Fibroblast of skin of abdomen (primary cell): ENCODE data around the gene GPR4. TPM values are rescaled to one million over a fixed set of nuclear protein-coding genes. Genes with fewer than 3 reads are reported as not detected.
A peak's percentile ranks its signal among the peaks of the same experiment; 100 is the strongest.
"Not testable (repeated sequence)": the region's sequence is repeated elsewhere in the genome, so short reads cannot be mapped to it uniquely, and the experiment has no call there.

Source experiments
- DNase-seq: peaks from one replicate; pipeline ENCODE4 v3.0.0-alpha.2; 2013
- polyA plus RNA-seq, 2 experiments: library from polyadenylated mRNA; unstranded; fragments of 120-200 nt; gene quantifications; one replicate each; pipeline ENCODE4 v1.2.1, GENCODE V29; 2013; ENCODE audit not compliant: insufficient read length in 2 of 2

GPR4 gene
- polyA plus RNA-seq (2013, experiment 1 of 2; ENCODE audit: insufficient read length) = not detected
- polyA plus RNA-seq (2013, experiment 2 of 2; ENCODE audit: insufficient read length) = 0.05 TPM

DNA sequence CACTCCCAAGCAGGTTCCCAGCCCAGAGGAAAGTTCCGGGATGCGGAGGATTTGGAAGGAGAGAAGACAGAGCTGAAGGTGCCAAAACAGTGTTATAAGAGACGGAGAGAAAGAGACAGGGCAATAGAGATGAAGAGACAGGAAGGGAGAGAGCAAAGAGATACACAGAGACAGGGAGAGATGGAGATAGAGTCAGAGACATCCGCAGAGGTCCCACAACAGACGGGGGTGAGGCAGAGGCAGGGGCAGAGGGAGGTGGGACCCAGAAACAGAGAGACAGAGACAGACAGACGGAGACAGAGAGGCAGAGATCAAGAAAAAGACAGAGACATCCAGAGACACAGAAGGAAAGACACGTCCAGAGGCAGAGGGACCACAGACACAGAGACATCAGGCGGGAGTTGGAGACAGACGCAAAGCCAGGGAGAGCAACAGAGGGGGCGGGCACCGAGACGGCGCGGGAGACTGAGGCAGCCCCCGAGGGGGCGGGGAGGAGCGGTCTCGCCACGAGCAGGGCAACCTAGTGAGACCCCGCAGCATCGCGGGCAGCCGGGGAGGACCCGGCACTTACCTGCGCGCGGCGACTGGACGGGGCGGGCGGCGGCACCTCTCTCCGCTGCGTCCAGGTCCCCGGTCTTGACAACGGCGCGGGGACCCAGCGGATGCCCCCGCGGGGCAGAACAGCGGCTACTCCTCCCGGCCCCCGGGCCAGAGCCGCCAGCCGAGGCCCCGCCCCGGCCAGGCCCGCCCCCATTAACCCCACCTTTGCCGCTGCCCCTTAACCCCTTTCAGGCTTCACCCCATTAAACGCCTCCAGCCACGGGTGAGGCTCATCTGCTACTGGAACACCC, at the start of gene GPR4:
Gene GPR4, minus strand, starts transcription at position 689 of the 851 bp plus-strand sequence. CDS start 10,346 bp downstream, outside the sequence.
- DNase-seq = no peak

DNA sequence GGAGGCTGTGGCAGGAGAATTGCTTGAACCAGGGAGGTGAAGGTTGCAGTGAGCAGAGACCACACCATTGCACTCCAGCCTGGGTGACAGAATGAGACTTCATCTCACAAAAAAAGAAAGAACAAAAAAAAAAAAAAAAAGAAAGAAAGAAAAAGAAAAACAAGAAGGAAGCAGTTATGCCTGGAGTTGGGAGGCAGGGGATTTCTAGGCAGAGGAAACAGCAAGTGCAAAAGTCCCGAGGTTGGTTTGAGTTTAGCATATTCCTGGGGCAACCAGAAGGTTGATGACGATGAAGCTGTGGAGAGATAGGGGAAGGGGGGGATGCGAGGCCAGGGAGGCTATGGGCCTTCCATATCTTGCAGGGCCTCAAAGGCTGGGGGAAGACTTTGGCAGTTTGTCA, 48.7 kb upstream of the GPR4 start:
- no peak for DNase-seq

DNA sequence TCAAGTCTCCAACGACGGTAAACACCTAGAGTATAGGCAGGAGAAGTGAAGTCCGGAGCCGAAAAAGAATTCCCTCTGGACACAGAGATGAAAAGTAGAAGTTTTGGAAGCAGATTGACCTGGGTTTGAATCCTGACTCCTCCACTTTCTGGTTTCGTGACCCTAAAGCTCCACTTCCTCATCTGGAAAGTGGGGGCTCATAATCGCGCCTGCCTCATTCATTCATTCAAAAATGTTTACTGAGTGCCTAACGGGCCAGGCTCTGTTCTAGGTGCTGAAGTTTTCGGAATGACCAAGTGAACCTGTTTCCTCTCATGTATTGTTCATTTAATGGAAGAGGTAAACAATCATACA, 44.3 kb upstream of the GPR4 start:
- no peak for DNase-seq

DNA sequence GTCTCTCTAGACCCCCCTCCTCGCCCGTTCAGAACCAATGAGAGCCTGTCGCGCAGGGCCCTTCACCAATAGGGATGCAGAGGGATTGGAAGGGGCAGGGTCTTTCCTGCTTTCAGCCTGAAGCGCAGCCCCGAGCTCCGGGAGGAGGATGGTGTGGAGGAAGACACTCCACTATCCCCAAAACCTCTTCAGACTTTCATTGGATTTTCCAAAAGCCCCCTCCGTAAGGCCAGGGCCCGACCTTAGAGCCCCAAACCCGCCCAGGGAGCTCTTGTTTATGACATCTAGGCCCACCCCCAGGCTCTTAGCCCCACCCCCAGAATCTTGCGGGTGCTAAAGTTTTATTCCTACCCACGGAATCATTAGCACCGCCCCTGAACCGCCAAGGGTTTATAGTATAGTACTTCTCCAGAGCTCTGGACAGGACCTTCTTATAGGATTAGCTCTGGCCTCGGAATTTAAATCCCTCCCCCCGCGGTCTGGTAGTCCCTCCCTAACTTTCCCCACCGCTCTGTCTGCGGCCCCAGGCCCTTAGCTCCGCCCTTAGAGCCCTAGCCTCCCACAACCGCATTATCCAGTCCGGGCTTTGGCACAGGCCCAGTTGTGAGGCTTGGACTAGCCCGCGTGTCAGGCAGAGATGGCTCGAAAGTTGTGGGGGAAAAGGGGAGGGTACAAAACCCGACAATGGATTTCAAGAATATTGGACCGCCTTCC, 43.8 kb upstream of the GPR4 start:
- DNase-seq = peak; percentile 91

DNA sequence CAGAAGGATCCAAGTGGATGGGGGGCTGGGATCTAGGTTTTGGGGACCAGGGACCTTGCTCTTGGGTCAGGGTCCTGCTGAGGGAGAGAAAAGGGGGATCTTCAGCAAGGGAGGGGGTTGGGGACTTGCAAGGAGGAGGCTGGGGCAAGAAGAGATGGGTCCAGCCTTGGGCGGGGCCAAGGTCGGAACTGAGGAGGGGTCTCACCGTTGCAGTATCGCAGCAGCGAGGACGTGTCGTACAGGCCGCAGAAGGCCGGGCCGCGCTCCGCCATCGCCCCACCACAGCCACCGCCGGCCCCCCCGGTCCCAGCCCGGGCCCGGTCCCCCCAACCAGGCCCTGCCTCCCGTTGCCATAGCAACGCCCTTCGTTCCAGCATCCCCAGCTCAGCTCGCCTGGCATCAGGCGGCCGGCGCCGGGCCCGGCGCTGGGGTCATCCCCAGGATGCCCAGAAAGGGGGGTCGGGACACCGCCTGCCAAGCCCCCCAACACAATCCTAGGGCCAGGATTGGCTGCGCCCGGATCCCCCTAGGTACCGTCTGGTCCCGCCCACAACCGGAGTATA, 43.1 kb upstream of the GPR4 start:
- no peak for DNase-seq

DNA sequence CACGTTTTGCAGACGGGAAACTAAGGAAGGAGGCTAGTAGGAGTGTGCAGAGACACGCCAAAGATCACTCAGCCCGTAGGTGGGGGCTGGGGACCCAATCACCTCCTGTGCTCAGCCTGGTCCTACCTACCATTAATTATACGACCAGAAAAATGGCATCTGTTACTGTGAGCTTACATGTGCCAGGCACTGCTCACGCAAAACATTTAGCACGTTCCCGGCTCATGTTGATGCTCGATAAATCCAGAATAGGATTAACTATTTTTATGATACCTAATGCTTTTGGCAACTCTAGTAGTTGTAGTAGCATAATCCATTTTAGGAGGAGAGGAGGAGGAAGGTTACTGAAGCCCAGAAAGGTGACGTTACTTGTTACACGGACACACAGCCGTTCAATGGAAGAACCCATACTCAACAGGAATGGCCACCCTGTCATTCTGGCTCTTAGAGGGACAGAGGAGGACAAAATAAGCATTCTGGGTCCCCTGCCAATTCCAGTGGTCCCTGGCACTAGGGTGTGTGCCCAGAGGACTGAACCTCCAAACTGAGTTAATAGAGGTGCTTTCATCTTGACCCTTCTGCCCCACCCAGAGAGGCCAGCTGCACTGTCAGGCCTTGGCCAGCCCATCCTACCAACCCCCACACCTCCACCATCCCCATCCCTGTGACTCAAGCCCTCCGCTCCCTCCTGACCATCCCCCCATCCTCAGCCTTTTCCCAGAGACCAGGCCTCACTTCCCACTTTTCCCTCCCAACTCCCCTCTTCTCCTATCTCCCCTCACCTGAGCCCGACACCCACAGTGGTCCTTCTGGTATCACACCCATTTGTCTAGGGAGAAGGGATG, 42.1 kb upstream of the GPR4 start:
- no peak for DNase-seq

DNA sequence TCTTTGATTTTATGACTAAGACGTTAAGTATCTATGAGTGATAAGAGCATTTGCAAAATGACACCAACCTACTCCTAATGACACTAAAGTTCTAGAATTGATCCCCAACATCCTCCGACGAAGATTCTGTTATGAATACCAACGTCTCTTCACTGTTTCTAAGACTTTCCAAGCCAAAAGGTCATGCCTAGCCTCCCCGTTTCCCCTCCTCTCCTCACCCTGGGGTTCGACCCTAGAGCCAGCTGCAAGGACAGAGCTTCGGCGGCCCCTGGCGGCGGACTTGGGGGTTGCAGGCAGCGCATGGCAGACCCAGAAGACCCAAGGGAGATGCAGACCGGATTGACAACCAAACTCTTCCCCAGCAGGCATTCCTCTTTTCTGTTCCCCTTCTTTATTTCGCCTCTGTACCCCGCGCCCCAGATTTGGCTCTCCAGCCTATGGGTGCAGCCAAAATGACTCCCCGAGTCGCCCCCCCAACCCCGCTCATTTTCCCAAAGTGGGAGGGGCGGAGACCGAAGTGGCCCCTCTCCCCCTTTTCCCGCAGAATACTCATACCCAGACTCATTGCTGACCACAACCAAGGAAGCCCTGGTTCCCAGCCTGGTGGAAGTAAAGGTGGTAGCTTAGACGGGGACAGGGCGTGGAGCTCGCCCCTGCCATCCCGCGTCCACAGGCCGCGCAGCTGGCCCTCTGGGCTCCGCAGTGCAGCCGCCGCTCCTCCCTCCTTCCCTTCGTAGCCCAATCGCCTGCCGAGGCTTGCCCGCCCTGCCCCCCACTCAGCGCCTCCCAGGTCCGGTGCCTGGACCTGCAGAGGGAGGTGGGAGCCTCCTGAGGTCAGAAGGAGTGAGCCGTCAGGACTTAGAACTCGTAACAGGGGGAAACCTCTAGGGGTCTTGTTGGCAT, 41.3 kb upstream of the GPR4 start:
- DNase-seq = peak; percentile 74

DNA sequence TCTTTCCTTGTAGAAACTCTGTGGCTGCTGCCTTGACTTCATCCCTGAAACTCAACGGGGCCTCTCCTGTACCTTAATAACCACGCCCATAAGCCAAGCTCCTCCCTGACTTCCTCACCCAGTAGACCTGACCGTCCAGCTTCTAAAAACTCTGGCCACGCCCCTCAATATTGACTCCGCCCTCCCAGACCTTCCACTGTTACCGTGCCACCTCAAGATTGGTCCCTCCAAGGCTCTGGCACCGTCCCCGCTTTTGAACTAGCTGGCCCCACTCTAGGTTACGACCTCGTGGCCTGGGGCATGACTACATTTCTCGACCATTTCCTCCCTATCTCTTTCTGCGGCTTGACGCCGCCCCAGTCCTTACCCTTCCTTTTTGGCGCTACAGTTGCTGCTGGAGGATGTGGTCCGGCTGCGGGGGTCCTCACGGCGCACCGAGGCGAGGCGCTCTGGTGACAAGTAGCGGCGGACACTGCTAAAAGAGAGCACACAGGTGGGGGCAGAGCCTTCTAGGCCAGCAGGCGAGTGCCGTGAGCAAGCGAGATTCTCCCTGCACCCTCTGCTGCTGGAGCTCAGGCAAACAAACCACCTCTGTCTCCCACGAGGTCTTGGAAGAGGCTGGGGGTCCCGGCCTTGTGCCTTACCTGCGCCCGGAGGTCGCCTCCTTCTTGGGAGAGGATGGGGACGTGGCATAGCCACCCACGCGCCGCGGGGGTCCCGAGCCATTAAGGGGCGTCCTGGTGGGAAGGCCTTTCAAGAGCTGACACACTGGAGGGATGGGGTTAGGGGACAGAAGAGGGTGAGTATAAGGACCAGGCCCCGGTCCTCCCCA, 39.5 kb upstream of the GPR4 start:
- DNase-seq = peak; percentile 56

DNA sequence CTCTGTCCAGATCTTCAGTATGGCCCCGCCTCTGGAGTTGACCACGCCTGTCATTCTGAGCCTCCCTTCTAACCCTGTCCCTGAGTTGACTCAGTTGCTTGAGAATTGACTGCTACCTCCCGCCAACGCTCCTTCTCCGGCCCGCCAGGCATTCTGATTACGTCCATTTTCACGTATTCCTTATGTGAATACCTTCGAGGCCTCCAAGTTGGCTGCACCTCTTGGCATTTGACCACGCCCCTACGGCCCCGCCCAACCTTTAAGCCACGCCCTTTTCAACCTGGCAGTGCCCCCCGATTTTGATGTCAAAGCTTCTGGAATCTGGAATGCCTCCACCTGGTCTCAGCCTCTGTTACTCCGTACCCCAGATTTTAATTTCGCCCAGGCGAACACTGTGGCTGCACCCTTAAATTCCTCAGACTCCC, 38.8 kb upstream of the GPR4 start:
- DNase-seq = no peak

DNA sequence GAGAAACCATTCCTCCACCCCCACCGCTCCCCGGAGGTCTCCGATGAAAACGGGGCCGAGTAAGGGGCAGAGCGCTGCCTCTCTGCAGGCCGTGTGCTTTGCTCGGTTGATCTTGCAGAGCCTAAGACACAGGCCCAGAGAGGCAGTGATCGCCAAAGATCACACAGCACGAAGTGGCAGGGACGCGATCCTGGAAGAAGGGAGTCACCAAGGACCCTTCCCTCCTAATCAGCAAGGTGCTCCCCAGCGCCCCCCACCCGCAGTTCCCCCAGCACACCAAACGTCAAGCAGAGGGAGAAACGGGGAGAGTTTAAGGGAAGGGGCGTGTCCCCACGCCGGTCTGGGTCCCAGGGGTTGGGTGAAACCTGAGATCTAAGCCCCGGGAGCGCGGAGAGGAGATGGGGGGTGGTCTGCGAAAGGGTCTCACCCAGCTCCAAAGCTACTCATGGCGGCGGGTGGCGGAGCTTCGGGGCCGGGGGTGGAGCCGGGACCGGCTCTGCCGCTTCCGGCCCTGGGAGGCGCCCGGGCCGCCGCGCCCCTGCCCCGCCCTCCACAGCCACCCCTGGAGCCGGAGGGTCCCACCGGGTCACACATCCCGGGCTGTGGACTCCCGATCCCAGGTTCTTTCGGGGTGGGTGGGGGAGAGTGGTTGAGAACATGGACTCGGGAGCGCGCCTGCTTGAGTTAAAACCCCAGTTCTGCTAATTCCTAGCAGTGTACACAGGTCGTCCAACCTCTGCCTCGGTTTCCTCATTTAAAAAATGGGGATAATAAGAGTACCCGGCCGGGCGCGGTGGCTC, 37.1 kb upstream of the GPR4 start, which contains the start of gene EML2:
Gene EML2, minus strand, starts transcription at position 468 of the 800 bp plus-strand sequence. Its CDS starts 21 bp downstream, at position 447.
- DNase-seq = peak; percentile 36

DNA sequence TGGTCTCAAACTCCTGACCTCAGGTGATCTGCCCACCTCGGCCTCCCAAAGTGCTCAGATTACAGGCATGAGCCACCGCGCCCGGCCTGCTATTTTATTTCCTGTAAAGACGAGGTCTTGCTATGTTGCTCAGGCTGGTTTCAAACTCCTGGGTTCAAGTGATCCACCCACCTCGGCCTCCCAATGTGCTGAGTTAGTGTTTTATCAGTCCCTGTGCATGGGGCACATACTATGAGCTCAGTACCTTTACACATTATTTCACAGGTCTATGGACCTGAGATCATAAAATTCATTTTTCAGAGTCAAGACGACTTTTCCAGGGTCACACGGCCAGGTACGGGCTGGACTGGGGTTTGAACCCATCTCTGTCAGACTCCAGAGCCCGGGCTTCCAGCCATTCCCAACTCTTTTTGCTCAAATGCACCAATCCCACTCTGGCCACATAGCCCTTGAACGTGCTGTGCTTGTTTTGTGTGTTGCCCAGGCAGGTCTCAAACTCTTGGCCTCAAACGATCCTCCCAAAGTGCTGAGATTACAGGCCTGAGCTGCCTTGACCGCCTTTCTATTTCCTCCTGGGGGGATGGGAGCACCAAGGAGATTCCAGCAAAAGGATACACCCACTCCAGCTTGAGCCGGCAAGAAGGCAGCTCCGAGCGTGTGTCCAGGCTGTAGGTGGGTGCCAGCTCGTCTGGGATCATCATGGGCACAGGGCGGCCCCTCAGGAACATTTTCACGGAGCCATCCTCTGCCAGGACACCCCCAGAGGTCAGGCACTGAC, 36.1 kb upstream of the GPR4 start:
- no peak for DNase-seq

DNA sequence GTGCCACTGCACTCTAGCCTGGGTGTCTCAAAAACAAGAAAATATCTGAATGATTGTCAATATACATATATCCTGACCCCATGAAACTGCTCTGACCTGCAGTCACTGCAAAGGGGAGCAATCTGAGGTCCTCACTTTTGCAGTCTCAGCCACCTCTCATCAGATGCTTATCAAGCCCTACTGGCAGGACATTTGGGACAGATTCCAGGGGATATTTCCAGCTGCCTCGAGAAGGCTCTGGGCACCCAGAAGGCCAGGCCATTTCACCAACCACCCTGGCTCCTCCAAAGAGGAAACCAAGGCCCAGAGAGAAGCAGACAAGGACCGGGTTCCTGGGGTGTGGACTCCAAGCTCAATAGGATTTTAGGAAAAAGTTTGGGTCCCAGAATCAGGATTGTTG, 34.9 kb upstream of the GPR4 start:
- no peak for DNase-seq

DNA sequence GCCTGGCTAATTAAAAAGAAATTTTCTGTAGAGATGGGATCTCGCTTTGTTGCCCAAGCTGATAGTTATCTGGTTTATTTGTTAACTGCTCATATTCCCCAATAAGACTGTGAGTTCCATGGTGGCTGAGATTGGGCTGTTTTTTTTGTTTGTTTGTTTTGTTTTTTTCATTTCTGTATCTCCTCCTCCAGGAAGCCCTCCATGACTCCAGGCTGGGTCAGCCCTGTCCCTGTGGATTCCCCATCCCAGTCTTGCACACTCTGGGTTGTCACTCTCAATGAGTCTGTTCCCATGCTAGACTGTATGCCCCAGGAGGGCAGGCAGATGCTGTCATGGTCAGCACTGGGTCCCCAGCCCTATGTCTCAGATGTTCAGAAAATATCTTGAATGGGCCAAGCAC, 34.3 kb upstream of the GPR4 start:
- DNase-seq = no peak

DNA sequence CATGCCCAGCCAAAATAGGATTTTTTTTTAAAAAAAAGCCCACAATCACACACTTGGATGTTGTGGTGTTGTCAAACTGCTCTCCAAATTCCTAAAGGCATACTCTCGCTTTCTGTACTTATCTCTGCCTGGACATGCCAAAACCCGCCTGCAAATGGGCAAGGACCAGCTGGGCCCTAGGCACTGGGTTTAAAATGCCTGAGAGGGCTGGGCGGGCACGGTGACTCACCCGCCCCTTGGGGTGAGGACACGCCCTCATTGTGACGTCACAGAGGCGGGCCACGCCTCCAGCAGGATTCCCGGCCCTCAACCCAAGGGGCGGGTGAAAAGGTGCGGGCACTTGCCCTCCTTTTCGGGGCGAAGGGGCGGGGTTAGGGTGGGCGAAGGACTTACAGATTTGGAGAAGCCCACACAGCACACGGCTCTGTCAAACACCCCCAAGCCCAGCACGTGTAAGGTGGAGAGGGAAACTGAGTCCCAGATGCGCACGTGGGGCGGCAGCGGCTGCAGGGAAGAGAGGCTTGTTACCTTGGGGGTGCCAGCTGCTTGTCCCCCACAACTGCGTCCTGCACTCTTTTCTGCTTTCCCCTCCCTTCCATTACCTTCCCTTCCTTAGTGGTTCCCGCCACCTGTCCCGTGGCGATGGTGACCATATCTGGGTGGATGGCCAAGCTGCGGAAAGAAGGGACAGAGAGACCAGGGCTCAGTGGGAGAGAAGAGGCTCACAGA, 30.6 kb upstream of the GPR4 start:
- DNase-seq = peak; percentile 81

DNA sequence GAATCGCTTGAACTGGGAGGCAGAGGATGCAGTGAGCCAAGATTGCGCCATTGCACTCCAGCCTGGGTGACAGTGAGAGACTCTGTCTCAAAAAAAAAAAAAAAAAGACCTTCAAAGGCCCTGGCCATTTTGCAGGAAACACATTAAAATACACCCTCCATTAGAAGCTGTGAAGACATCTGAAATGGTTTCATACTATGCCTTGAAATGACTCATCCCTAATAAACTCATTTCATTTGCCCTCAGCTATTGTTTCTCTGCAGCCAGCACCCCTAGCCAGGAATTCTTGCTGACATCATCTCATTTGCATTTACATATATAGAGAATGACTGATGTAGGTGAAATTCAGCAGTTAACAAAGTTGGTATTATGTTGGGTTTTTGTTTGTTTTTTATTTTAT, 28.5 kb upstream of the GPR4 start:
- peak; percentile 94 for DNase-seq

DNA sequence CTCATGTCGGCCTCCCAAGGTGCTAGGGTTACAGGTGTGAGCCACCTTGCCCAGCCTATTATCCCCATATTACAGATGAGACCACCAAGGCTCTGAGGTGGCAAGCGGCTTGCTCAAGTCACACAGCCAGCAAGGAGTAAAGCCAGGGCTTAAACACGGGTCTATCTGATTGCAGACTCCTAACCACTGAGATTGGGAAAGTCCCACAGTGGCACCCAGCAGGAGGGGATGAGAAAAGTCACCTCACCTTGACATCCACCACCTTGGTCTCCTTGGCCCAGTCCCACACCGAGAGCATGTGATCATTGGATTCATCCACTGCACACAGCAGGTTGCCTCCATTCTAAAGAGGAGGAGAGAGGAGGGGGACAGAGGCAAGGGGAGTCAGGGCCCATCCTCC, 27.7 kb upstream of the GPR4 start:
- no peak for DNase-seq

DNA sequence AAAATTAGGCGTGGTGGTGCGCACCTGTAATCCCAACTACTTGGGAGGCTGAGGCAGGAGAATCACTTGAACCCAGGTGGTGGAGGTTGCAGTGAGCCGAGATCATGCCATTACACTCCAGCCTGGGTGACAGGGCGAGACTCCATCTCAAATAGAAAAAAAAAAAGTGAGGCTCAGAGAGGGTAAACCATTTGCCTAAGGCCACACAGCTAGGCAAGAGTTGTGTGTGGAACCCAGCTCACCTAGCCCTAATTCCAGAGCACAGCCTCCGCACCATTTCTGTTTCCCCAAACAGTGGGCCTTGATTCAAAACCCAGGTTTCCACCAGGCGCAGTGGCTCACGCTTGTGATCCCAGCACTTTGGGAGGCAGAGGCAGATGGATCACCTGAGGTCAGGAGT, 26.2 kb upstream of the GPR4 start:
- DNase-seq = not testable (repeated sequence)

DNA sequence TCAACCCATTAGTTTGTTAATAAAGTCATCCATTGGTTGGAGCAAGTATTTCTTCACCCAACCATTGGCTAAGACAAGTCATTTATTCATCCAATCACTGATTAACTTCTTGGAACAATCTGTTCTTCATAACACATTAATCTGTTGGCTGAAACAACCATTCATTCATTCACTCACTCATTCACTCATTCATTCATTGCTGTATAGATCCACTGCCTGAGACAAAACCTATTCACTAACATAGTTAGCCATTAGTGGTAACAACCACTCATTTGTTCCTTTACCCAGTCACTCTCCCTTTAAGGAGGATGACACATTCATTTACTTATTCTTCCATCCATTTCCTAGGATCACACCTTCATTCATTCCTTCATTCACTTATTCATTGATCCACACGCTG, 22.0 kb upstream of the GPR4 start:
- DNase-seq = no peak
